Lung (tissue), 16 donors: ENCODE measurements around the gene DVL3. TPM values are rescaled to one million over a fixed set of nuclear protein-coding genes. Genes with fewer than 3 reads are reported as not detected.
A peak's percentile ranks its signal among the peaks of the same experiment; 100 is the strongest.

Source experiments
- ATAC-seq: fragments of 200-7000 bp; cut with Tn5 transposase; one replicate; pipeline ENCODE4 v1.9.1; 2020; ENCODE audit warnings: moderate number of reproducible peaks; ENCODE audit not compliant: insufficient read depth, low FRiP score
- DNase-seq, 3 donors: peaks; one replicate each; pipeline ENCODE4 v3.0.0-alpha.2; 2013 to 2017
- H3K27ac ChIP-seq, 2 donors: one replicate each; pipeline ENCODE4 v1.5.1; 2013; ENCODE audit warnings: mild to moderate bottlenecking in 2 of 2, moderate library complexity in 2 of 2, control low read depth in 1 of 2, inconsistent platforms in 1 of 2, low read depth in 1 of 2, low read length in 1 of 2
- H3K27me3 ChIP-seq, 3 donors: one replicate each; pipeline ENCODE4 v1.5.1; 2013; ENCODE audit warnings: low read length in 2 of 3; ENCODE audit not compliant: control insufficient read depth in 3 of 3, insufficient read depth in 3 of 3
- H3K36me3 ChIP-seq, 4 donors: one replicate each; pipeline ENCODE4 v1.5.1; 2013; ENCODE audit warnings: low read length in 4 of 4, mild to moderate bottlenecking in 1 of 4, moderate library complexity in 1 of 4; ENCODE audit not compliant: control insufficient read depth in 4 of 4, insufficient read depth in 4 of 4
- H3K4me1 ChIP-seq, 5 donors: one replicate each; pipeline ENCODE4 v1.5.1; 2013; ENCODE audit warnings: low read length in 5 of 5, mild to moderate bottlenecking in 2 of 5, moderate library complexity in 1 of 5; ENCODE audit not compliant: control insufficient read depth in 5 of 5, insufficient read depth in 5 of 5
- H3K4me3 ChIP-seq: one replicate; pipeline ENCODE4 v1.5.1; 2013; ENCODE audit warnings: mild to moderate bottlenecking, control low read depth, moderate library complexity
- H3K9ac ChIP-seq, 2 donors: one replicate each; pipeline ENCODE4 v1.5.1; 2013; ENCODE audit warnings: low read length in 2 of 2, control low read depth in 1 of 2; ENCODE audit not compliant: insufficient read depth in 1 of 2
- H3K9me3 ChIP-seq, 4 donors: one replicate each; pipeline ENCODE4 v1.5.1; 2013; ENCODE audit warnings: low read length in 3 of 4, mild to moderate bottlenecking in 1 of 4, moderate library complexity in 1 of 4; ENCODE audit not compliant: control insufficient read depth in 4 of 4, insufficient read depth in 3 of 4
- WGBS, 2 donors: extraction: QIAGEN DNeasy Blood & Tissue Kit; methylation state at CpG; one replicate each; pipeline ENCODE4 v1.1.7; 2013; 5-methylcytosine and 5-hydroxymethylcytosine counted together
- long read RNA-seq, 5 donors: transcript quantifications; one replicate each; lab custom pipeline, GENCODE V29; 2026
- polyA plus RNA-seq, 2 donors: library from polyadenylated mRNA; stranded (reverse); fragments of 200-250 nt; gene quantifications; one replicate each; pipeline ENCODE4 v1.2.1, GENCODE V29; 2013
- total RNA-seq, 2 donors: library from RNA; depleted of rRNA in 1 of 2; stranded (reverse); fragments of >200 nt in 1 of 2; gene quantifications; one replicate each; pipeline ENCODE4 v1.2.1, GENCODE V29; 2014 to 2021
- TF ChIP-seq, protein P1 (sequence below): IDR thresholded peaks from 2 replicates; pipeline ENCODE4 v1.5.1; 2012; ENCODE audit warnings: mild to moderate bottlenecking; ENCODE audit errors: control extremely low read depth, extremely low read depth
- donor health status: control.
- donor health status: control.
- donor health status: Bipolar disorder and iron deficiency.
- donor health status: healthy.
- donor health status: DM: yes; HTN: yes; CAD: no.

The DVL3 gene
- total RNA-seq (10 to 100 TPM; 51.8 to 73.5 TPM), polyA plus RNA-seq (10 to 100 TPM; 37.8 to 39.9 TPM)
- long read RNA-seq, donor 1, full-length matches to known transcripts = 15 of 64 reads
- long read RNA-seq, donor 1, partial matches to known transcripts = 41 of 64 reads
- long read RNA-seq, donor 1, other reads (novel, unspliced or antisense) = 8 of 64 reads
- long read RNA-seq, donor 2, full-length matches to known transcripts = 5 of 24 reads
- long read RNA-seq, donor 2, partial matches to known transcripts = 19 of 24 reads
- long read RNA-seq, donor 2, other reads (novel, unspliced or antisense) = 0 of 24 reads
- long read RNA-seq, donor 3, full-length matches to known transcripts = 9 of 21 reads
- long read RNA-seq, donor 3, partial matches to known transcripts = 12 of 21 reads
- long read RNA-seq, donor 3, other reads (novel, unspliced or antisense) = 0 of 21 reads
- long read RNA-seq, donor 4, full-length matches to known transcripts = 3 of 26 reads
- long read RNA-seq, donor 4, partial matches to known transcripts = 23 of 26 reads
- long read RNA-seq, donor 4, other reads (novel, unspliced or antisense) = 0 of 26 reads
- long read RNA-seq, donor 5, full-length matches to known transcripts = 11 of 25 reads
- long read RNA-seq, donor 5, partial matches to known transcripts = 14 of 25 reads
- long read RNA-seq, donor 5, other reads (novel, unspliced or antisense) = 0 of 25 reads

DNA sequence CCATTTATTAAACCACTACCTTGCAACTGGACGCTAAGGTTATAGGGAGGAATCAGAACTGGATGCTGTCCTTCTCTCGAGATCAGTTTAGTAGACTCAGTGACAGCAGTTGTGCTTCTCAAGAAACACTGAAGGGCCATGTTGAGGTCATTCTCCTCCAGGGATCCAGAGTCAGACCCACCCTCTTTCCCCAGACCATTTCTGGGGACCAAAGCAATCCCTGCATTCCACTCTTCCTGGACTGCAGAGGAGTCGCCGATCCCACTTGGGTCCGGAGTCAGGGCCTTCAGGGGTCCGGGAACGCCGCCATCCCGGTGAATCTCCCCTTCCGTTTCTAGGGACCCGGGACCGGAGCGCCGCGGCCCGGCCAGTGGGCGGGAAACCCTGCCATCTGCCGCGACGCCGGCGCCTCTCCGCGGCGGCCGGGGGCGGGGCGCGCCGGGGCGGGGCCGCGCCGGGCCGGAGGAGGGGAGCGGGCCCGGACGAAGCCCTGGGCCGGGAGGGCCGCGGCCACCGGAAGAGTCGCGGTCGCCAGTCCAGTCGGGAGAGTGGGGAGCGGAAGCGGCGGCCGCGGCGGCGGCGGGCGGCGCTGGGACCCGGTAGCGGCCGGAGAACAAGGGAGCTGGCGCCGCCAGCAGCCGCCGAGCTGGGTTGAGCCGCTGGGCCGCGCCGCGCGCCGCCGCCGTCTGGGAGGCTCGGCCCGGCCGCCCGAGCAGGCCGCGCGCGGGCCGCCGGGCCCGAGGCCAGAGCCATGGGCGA lies at the start of gene DVL3:
DVL3 (plus strand) TSS at position 493 of the 759 bp plus-strand sequence; CDS start at position 752, 259 bp downstream.
- Histone ChIP-seq H3K9me3 (no peaks in the 10 kb centered on the region), H3K9ac (peak within 1 kb of the TSS; percentile 72 to 82), H3K4me1 (peaks cover 0 to 19% (median 14%) of the 10 kb centered on the region in 5 donors), H3K4me3 (peak within 1 kb of the TSS; percentile 70), H3K27me3 (no peaks in the 10 kb centered on the region), H3K27ac (peak within 1 kb of the TSS; percentile 88 to 91), H3K36me3 (no peaks in the 10 kb centered on the region)
- peak; percentile 70 to 84 (median 72) for DNase-seq
- 1 to 3% methylated on average over 38 to 84 of the region's 84 CpGs for WGBS, 2 donors
- ATAC-seq = peak; percentile 85
- TF ChIP-seq, protein P1, sequence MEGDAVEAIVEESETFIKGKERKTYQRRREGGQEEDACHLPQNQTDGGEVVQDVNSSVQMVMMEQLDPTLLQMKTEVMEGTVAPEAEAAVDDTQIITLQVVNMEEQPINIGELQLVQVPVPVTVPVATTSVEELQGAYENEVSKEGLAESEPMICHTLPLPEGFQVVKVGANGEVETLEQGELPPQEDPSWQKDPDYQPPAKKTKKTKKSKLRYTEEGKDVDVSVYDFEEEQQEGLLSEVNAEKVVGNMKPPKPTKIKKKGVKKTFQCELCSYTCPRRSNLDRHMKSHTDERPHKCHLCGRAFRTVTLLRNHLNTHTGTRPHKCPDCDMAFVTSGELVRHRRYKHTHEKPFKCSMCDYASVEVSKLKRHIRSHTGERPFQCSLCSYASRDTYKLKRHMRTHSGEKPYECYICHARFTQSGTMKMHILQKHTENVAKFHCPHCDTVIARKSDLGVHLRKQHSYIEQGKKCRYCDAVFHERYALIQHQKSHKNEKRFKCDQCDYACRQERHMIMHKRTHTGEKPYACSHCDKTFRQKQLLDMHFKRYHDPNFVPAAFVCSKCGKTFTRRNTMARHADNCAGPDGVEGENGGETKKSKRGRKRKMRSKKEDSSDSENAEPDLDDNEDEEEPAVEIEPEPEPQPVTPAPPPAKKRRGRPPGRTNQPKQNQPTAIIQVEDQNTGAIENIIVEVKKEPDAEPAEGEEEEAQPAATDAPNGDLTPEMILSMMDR = no peak

DNA sequence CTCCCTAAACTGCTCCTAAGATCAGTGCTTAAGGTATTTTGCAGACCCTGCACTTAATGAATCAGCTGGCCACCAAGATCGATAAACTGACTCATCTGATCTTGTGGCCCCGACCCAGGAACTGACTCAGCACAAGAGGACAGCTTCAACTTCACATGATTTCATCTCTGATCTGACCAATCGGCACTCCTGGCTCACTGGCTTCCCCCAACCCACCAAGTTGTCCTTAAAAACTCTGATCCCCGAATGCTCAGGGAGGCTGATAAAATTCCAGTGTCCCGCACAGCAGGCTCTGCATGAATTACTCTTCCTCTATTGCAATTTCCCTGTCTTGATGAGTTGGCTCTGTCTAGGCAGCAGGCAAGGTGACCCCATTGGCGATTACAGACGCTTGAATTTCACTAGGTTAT lies 44.9 kb upstream of the DVL3 start:
- TF ChIP-seq, protein P1 = no peak

DNA sequence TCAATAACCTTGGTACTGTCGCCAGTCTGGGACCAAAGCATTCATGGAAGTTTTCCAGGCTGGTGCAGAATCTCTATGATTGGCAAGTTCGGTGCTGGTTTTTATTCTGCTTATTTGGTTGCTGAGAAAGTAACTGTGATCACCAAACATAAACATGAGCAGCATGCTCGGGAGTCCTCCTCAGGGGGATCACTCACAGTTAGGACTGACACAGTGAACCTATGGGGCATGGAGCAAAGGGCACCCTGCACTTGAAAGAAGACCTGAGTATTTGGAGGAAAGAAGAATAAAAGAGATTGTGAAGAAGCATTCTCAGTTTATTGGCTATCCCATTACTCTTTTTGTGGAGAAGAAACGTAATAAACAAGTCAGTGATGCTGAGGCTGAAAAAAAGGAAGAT lies 39.2 kb upstream of the DVL3 start:
- DNase-seq (no peak), ATAC-seq (no peak)
- no peaks in the 10 kb centered on the region for H3K9me3 ChIP-seq
- H3K27ac ChIP-seq = no peak overlapping the region
- no peaks in the 10 kb centered on the region for H3K27me3 ChIP-seq
- H3K36me3 ChIP-seq = no peaks in the 10 kb centered on the region
- no peaks in the 10 kb centered on the region for H3K4me1 ChIP-seq
- H3K4me3 ChIP-seq = no peak overlapping the region
- no peak overlapping the region for H3K9ac ChIP-seq
- TF ChIP-seq, protein P1 = no peak
- 85% methylated on average over 4 of the region's 4 CpGs for WGBS, 2 donors

More for the DNA sequence above, 44.9 kb upstream of the DVL3 start:
- H3K9me3 ChIP-seq = no peaks in the 10 kb centered on the region
- no peak overlapping the region for H3K4me3 ChIP-seq
- H3K36me3 ChIP-seq = no peaks in the 10 kb centered on the region
- no peaks in the 10 kb centered on the region for H3K4me1 ChIP-seq
- ATAC-seq = no peak
- WGBS, 2 donors = 58 to 66% methylated on average over 7 of the region's 7 CpGs
- no peaks in the 10 kb centered on the region for H3K27me3 ChIP-seq
- no peak for DNase-seq
- H3K9ac ChIP-seq = no peak overlapping the region
- no peak overlapping the region for H3K27ac ChIP-seq
